Tibial nerve (tissue), 4 donors: Measurements from ENCODE around the gene MEGF10. TPM values are rescaled to one million over a fixed set of nuclear protein-coding genes. Genes with fewer than 3 reads are reported as not detected.

Experiments used
- DNase-seq, 2 donors: peaks; one replicate each; pipeline ENCODE4 v3.0.0-alpha.2; 2019; ENCODE audit warnings: low spot score in 2 of 2
- H3K27ac ChIP-seq, 4 donors: fragments of 200-600 bp; sonication (generic) in 3 of 4; one replicate each; pipeline ENCODE4 v1.5.1; 2017 to 2019; ENCODE audit warnings: mild to moderate bottlenecking in 1 of 4
- H3K27me3 ChIP-seq, 2 donors: fragments of 200-600 bp; sonication (generic) in 1 of 2; one replicate each; pipeline versions ENCODE4 v1.5.1 to v1.6.0; 2017 to 2019
- H3K36me3 ChIP-seq, 3 donors: fragments of 200-600 bp; sonication (generic); one replicate each; pipeline ENCODE4 v1.5.1; 2018 to 2019
- H3K4me1 ChIP-seq, 4 donors: fragments of 200-600 bp; sonication (generic) in 3 of 4; one replicate each; pipeline ENCODE4 v1.5.1; 2017 to 2019
- H3K4me3 ChIP-seq, 4 donors: fragments of 200-600 bp; sonication (generic) in 3 of 4; one replicate each; pipeline ENCODE4 v1.5.1; 2017 to 2019; ENCODE audit warnings: mild to moderate bottlenecking in 1 of 4, moderate library complexity in 1 of 4
- H3K9me3 ChIP-seq, 4 donors: fragments of 200-600 bp; sonication (generic) in 3 of 4; one replicate each; pipeline ENCODE4 v1.5.1; 2017 to 2019
- EP300 ChIP-seq, 2 donors: sonication (generic); formaldehyde crosslinking; IDR thresholded peaks; one replicate each; pipeline ENCODE4 v1.6.1; 2017; ENCODE audit warnings: antibody characterized with exemption in 2 of 2, mild to moderate bottlenecking in 1 of 2
- POLR2A ChIP-seq, 2 donors: fragments of 450-650 bp; IDR thresholded peaks; one replicate each; pipeline ENCODE4 v1.6.1; 2017; ENCODE audit warnings: antibody characterized with exemption in 2 of 2, mild to moderate bottlenecking in 2 of 2, moderate library complexity in 2 of 2
- WGBS, 2 donors: methylation state at CpG; one replicate each; pipeline ENCODE4 v1.1.5; 2018; 5-methylcytosine and 5-hydroxymethylcytosine counted together
- total RNA-seq, 4 donors: library from RNA; depleted of rRNA; stranded (reverse); fragments of >200 nt; gene quantifications; one replicate each; pipeline ENCODE4 v1.1.0, GENCODE V29; 2016
- TF ChIP-seq, protein P1 (sequence below), 5 experiments: fragments of 200-600 bp in 3 of 5; fragments of 450-650 bp in 2 of 5; sonication (generic) in 3 of 5; IDR thresholded peaks; one replicate each; pipeline ENCODE4 v1.5.1; 2016 to 2019; ENCODE audit warnings: antibody characterized with exemption in 5 of 5, mild to moderate bottlenecking in 3 of 5, moderate library complexity in 2 of 5

MEGF10 gene
- total RNA-seq, 4 donors from 2014 or later: 0.30 to 3.3 (median 1.3) TPM

DNA sequence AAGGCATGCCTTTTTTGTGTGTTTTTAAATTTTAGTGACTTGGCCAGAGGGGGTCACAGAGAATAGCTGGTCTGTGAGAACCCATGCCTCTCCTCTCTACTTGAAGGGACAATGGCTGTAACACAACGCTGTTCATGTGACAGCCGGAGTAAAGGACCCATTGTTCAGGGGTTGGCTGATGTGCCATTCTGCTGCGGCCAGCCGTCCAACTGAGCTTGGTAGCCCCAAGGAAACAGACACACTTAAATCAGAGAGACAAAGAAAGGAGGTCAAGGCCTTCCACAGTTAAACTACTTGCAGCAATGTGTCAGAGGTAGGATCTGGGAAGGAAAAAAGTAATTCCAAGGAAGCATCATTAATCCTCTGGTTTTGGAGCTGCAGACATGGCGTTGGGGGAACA, 8.1 kb downstream of the MEGF10 start:
- Histone ChIP-seq H3K27ac (peak overlapping the region in 2 of 4 donors; percentile 11 to 32), H3K4me1 (peaks cover 0 to 14% (median 0%) of the 10 kb centered on the region in 4 donors), H3K9me3 (no peaks in the 10 kb centered on the region), H3K27me3 (no peaks in the 10 kb centered on the region), H3K36me3 (no peaks in the 10 kb centered on the region), H3K4me3 (no peak overlapping the region)
- DNase-seq: no peak
- WGBS, 2 donors: 45 to 51% methylated on average over 5 of the region's 5 CpGs
- TF ChIP-seq, protein P1, sequence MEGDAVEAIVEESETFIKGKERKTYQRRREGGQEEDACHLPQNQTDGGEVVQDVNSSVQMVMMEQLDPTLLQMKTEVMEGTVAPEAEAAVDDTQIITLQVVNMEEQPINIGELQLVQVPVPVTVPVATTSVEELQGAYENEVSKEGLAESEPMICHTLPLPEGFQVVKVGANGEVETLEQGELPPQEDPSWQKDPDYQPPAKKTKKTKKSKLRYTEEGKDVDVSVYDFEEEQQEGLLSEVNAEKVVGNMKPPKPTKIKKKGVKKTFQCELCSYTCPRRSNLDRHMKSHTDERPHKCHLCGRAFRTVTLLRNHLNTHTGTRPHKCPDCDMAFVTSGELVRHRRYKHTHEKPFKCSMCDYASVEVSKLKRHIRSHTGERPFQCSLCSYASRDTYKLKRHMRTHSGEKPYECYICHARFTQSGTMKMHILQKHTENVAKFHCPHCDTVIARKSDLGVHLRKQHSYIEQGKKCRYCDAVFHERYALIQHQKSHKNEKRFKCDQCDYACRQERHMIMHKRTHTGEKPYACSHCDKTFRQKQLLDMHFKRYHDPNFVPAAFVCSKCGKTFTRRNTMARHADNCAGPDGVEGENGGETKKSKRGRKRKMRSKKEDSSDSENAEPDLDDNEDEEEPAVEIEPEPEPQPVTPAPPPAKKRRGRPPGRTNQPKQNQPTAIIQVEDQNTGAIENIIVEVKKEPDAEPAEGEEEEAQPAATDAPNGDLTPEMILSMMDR (IDR thresholded peaks at IDR 0.05): no peak
- no peak for TF ChIP-seq EP300 (IDR thresholded peaks at IDR 0.05)
- no peak for TF ChIP-seq POLR2A (IDR thresholded peaks at IDR 0.05)

DNA sequence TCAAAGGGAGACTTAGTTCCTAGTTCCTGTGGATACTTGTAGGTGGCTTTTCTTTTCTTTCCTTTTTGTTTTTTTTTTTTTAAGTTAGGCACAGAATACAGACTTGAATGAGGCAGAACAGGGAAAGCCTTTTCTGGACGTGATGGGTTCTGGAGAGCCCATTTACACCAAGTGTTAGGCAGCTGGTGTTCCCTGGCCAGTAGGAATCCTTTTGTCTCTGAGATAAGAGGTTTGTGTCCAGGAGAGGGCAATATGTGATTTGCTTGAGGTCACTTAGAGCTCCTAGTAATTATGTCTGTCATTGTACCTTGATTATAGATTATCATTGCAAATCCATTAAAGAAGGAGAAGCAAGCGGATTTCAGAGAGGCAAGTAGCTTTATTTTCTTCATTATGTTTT, 9.1 kb downstream of the MEGF10 start:
- H3K9me3 ChIP-seq: no peaks in the 10 kb centered on the region
- no peaks in the 10 kb centered on the region for H3K27me3 ChIP-seq
- no peaks in the 10 kb centered on the region for H3K36me3 ChIP-seq
- TF ChIP-seq, protein P1 (IDR thresholded peaks at IDR 0.05): no peak
- TF ChIP-seq EP300 (IDR thresholded peaks at IDR 0.05) (no peak), POLR2A (IDR thresholded peaks at IDR 0.05) (no peak)
- H3K4me3 ChIP-seq: no peak overlapping the region
- WGBS, 2 donors: 61 to 67% methylated on average over 2 of the region's 2 CpGs
- H3K4me1 ChIP-seq: peaks cover 0 to 14% (median 0%) of the 10 kb centered on the region in 4 donors
- no peak for DNase-seq
- H3K27ac ChIP-seq: peak overlapping the region in 2 of 4 donors; percentile 1 to 32

DNA sequence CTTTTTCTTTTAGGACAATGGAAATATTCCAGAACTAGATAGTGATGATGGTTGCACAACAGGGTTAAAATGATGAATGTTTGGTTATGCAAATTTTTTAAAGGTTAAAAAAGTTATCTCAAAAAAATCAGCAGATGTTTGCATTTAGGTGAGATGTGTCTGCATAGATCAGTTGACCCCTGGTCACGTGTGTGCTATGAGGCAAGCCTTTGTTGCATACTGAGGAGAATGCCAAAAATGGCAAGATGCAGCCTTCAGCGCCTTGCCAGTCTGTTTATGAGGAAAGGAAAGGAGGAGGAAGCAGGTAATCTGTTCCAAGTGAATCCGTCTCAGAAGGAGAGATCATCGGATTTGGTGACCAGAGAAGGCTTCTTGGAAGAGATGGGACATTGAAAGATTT, 11.9 kb downstream of the MEGF10 start:
- WGBS, 2 donors: 86 to 93% methylated on average over 4 of the region's 4 CpGs
- no peak for DNase-seq

DNA sequence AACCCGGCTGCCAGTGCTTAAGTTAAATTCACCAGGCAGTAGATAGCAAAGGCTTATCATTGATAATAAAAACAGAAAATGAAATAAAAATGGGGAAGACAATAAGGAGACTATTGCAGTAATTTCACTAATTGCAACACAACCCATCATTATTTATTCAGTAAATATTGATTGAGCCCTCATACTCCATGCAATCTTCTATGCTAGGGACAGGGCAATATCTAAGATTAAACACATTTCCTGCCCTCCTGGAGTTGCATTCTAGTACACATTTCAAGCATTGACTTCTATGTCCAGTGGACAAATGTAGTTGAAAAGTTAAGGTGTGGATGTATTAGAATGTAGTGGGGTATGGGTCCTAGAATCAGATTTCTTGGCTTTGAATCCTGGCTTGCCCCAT, 12.8 kb downstream of the MEGF10 start:
- DNase-seq: no peak
- Histone ChIP-seq H3K4me3 (no peak overlapping the region), H3K27ac (no peak overlapping the region), H3K9me3 (no peaks in the 10 kb centered on the region), H3K4me1 (peaks cover 0 to 12% (median 0%) of the 10 kb centered on the region in 4 donors), H3K36me3 (no peaks in the 10 kb centered on the region), H3K27me3 (no peaks in the 10 kb centered on the region)
- 94% methylated on average over 1 of the region's 1 CpG for WGBS, 2 donors
- TF ChIP-seq EP300 (IDR thresholded peaks at IDR 0.05) (no peak), POLR2A (IDR thresholded peaks at IDR 0.05) (no peak)
- TF ChIP-seq, protein P1 (IDR thresholded peaks at IDR 0.05): no peak

More for the DNA sequence above, 11.9 kb downstream of the MEGF10 start:
- Histone ChIP-seq H3K4me3 (no peak overlapping the region), H3K9me3 (no peaks in the 10 kb centered on the region), H3K27me3 (no peaks in the 10 kb centered on the region), H3K4me1 (peaks cover 0 to 14% (median 0%) of the 10 kb centered on the region in 4 donors), H3K27ac (no peak overlapping the region), H3K36me3 (no peaks in the 10 kb centered on the region)
- TF ChIP-seq EP300 (IDR thresholded peaks at IDR 0.05): no peak
- TF ChIP-seq POLR2A (IDR thresholded peaks at IDR 0.05): no peak
- TF ChIP-seq, protein P1 (IDR thresholded peaks at IDR 0.05): no peak

DNA sequence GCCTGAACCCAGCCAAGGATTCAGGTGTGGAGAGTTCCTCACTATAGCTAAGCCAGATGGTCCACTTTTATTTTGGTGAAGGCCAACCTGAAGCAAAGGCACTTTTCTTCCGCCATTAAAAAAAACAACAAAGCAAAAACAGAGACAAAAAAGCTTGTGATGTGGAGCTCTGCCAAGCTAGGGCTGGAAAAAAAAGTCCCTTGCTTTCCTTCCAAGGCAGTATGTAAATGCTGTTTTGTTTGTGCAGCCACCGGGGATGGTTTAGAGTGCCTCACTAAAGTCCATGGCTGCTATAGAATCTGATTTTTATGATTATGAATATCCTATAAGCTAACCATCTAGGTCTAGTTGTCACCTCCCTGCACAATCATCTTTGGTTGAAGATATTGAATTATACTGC, 14.9 kb downstream of the MEGF10 start:
- Histone ChIP-seq H3K36me3 (no peaks in the 10 kb centered on the region), H3K9me3 (no peaks in the 10 kb centered on the region), H3K4me1 (no peaks in the 10 kb centered on the region), H3K4me3 (no peak overlapping the region), H3K27ac (no peak overlapping the region), H3K27me3 (no peaks in the 10 kb centered on the region)
- no peak for TF ChIP-seq EP300 (IDR thresholded peaks at IDR 0.05)
- DNase-seq: no peak
- 12 to 16% methylated on average over 2 of the region's 2 CpGs for WGBS, 2 donors

DNA sequence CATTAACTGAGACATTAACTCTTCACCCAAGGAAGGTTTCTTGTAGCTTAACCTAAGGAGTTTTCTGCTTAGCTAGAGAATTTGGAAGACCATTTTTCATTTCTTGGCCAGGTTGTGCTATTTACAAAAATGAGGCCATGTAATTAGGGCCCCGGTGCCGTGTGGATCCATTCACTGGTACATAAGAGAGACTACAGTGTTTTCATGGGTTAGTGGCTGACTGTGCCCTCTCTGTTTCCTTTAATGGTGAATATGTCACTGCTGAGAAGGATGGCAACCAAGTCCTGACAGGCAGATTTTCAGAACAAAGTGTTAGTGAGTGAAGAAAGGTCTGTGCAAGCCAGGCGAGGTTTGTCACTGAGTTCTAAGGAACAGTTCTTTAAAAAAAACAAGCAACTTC, 15.4 kb downstream of the MEGF10 start:
- H3K27me3 ChIP-seq: no peaks in the 10 kb centered on the region
- WGBS, 2 donors: 62 to 76% methylated on average over 3 of the region's 3 CpGs
- no peak overlapping the region for H3K4me3 ChIP-seq
- no peak for DNase-seq
- no peak overlapping the region for H3K27ac ChIP-seq
- no peaks in the 10 kb centered on the region for H3K4me1 ChIP-seq
- TF ChIP-seq EP300 (IDR thresholded peaks at IDR 0.05) (no peak), POLR2A (IDR thresholded peaks at IDR 0.05) (no peak)
- TF ChIP-seq, protein P1 (IDR thresholded peaks at IDR 0.05): no peak
- H3K36me3 ChIP-seq: no peaks in the 10 kb centered on the region
- no peaks in the 10 kb centered on the region for H3K9me3 ChIP-seq
